Measurements from ENCODE around the gene SUFU.

SUFU gene

DNA sequence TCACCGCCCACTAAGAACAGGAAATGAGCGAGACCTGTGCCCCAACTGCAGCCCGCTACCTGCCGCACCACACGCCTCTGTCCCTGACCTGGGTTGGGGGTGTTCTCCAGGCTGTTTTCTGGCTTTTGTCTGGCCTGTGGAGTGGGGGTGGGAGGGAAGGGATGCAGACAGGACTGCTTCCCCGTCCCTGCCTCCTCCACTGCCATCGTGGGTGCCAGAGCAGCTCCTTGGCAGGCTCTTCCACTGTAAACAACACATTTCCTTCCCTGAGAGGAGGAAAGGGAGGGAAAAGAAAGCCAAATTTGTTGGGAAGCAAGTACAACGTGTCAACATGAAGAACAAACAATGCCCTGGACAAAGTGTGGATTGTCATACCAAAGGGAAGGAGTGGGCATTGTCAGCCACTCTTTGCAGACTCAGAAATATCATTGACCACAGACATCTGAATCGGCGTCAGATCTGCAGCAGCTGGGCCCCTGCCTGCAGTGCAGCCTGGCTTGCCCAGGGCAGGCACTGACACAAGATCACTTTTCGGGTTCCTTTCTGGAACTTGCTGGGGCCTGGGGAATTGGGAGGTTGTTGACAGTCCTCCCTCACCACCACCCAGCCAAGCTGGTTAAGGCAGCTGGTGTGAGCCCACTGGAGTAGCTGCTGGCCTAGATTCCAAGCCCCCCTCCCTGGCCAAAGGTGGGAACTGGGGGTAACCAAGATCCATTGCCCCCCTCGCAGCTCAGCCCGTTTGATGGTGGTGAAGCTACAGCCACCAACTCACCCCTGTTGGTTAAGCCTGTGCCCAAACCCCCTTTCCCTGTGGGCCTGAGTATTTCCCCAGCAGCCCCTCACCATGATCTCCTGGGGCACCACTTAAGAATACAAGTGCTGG, 117.9 kb downstream of the SUFU start:
- DNase-seq, result no peak

DNA sequence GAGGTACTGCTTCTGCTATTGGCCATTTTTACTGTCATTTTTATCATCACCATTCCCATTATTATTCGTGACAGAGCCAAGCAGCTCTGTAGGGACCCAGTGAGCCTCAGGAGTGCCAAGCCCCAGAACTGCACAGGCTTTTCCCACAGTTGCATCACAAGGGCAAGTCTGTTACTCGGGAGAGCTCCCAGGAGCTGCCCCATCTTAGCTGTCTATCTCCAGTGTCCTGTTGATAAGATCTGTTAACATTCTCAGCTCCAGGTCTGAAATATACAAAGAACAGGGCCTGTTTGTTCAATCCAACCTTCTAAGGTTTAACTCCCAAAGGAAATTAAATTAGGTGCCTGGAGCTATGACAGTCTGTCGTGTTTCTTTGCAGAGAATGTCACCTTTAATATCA, 120.3 kb downstream of the SUFU start:
- DNase-seq, result no peak

DNA sequence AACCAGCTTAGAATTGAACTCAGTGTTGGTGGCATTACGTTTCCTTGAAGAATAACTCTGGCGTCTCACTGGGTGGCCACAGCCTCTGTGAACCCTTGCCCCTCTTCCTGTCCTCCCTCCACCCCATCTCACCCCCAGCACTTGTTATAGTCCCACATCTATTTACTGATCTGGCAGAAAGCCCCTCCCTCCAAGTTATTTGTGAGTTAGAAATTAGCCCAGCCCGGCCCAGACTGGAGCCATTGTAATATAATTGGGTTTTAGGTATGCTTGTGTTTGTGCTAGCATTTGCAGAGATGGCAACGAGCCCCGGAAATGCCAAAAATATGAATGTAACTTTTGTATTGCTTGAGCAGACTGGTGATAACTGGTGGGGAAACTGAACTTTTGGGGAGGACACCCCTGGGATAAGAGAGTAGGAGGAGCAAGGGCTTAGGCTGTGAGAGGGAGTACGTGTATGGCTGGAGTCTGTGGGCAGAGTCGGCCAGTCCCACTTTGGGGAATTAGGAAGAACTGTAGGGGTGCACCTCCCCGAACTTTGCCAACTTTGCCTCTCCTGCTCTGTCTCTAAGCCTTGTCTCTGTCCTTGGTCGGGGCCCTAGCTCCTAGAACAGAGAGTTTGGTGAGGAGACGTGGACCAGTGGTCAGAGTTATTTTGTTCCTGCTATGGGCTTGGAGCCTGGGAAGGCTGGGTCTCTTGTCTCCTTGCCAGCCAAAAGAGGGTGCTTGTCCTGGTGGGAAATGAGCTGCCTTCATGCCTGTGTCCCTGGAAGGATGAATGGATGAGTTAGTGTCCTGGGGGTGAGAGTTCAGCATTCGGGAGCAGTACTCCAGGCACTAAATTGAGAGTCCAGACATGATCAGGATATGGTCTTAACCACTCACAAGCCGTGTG, 121.2 kb downstream of the SUFU start:
- no peak for DNase-seq

- no peak for DNase-seq
Observed at GRCh38 chr10:102626026-102626685, 122.4 kb downstream of the SUFU start.

DNA sequence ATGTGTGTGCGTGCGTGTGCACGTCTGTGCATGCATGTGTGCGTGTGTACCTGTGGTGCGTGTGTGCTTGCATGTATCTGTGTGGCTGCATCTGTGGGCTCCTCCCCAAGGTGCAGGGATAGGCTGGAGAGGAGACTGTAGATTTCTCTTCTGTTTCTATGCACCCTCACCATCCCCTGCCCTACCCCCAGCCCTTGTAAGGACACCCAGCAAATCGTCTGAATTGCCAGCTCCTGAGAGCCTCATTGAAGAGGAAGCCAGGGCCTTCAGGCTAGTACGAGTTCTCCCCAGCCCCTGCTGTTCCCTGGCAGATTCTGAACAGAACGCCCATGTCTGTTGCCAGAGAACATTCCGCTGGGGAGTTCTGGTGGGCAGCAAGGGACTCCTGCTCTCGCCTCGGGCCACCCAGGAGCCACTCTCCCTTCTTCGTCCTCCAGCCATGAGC, 123.5 kb downstream of the SUFU start:
- no peak for DNase-seq

- no peak for DNase-seq
Observed at GRCh38 chr10:102627736-102628293, 124.0 kb downstream of the SUFU start.

DNA sequence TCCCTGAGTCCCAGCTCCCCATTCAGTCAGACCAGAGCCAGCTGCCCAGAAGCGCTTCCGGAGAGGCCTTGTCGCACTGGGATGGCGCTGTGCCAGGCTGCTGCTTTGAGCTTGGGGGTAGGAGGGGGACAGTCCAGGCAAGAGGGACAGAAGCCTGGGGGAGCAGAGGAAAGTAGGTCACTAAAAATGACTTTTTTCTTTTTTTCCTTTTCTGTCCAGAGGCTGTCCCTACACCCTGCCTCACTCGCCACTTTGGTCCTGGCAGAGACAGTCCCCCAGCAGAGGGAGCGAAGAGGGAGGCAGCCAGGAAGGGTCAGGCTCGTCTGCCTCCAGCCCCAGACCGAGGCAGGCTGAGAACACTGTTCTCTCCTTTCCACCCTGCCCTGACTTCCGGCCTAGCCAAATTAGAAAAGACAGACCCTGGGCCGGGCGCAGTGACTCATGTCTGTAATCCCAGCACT, 124.7 kb downstream of the SUFU start:
- DNase-seq, result no peak

- DNase-seq, result no peak
Observed at GRCh38 chr10:102629661-102630614, 126.2 kb downstream of the SUFU start.

GRCh38 chr10:102630663-102631062, 126.9 kb downstream of the SUFU start:
- DNase-seq, result no peak

- no peak for DNase-seq
Observed at GRCh38 chr10:102631525-102632393, 128.0 kb downstream of the SUFU start.

DNA sequence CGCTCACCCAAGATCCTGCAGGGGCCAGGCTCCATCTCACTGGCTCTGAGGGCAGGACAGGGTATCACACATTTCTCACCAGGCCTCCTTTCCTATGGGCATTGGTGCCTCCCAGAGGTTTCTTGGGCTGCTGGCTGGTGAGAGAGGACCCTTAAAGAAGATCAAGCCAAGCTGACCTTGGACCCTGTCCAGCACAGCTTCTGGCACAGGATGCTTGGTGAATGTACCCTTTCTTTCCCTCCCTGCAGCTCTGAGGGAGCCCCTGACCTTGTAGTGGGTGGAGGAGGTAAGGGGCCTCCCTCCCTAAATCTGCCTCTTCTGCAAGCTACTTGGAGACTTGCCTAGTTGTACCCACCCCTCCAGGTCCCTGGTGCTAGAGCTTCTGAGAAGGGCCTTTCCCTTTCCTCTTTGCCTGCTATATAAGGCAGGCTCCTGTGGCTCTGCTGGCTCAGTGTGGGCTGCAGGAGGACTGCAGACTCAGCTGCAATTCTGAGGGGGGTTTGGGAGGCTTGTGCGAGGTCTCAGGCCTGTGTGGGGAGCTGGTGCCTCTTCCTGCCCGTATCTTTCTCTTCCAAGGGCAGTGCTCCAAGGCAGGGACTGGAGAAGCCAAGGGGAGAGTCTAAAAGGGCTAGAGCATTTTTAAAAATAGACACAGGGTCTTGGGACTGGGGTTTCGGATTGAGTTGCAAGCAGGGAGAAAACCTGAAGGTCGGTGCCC, 128.8 kb downstream of the SUFU start:
- DNase-seq, result no peak

- DNase-seq, result no peak
Observed at GRCh38 chr10:102633287-102633686, 129.5 kb downstream of the SUFU start.

DNA sequence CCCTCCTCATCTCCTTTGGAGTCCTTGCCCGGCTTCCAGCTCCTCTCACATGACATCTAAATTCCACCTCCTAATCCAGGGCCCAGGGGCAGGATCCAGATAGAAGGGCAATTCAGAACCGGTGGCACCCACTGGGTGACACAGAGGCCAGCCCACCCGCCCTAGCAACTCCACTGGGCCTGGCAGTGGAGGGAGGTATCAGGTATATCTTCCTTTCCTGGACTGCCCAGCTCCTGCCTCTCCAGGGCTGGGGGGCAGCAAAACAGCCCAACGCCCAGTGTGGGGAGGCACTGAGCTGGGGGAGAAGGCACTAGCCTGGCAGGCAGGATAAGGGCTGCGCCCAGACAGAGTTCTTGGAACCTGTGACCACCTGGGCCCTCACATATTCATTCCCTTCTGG, 130.1 kb downstream of the SUFU start:
- DNase-seq, result no peak

DNA sequence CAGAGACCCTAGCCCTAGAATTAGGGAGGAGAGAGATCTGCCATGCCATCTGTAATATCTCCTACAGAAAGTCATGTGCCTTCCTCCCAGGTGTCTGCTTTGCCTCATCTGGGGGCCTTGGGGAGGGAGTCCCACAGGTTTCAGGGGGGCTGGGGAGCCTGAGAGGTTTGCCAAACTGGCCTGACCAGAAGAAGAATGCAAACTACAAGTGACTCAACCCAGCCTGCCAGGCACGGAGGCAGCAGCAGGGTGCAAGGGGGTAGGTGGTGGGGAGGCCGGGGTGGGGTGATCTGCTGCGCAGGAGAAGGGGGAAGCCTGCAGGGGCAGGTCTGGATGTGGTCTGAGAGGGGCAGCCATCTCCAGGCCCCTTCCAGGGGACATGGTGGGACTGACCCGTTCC, 130.9 kb downstream of the SUFU start:
- DNase-seq, result no peak

GRCh38 chr10:102635377-102635776, 131.6 kb downstream of the SUFU start:
- DNase-seq, result no peak

DNA sequence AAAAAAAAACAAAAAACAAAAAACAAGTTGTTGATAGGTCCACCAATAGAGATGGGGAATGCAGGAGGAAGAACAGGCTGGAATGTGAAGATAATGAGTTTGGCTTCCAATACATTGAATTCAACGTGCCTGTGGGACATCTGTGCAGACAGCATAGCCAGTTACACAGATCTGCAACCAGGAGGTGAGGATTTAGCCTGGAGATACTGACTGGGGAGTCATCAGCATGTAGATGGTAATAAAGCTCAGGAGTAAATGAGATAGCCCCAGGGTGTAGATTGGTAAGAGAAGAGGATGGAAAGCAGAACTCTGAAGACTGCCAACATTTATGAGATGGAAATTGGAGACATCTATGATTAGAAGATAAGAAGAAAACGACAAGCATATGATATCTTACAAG, 135.8 kb downstream of the SUFU start:
- DNase-seq, result no peak

DNA sequence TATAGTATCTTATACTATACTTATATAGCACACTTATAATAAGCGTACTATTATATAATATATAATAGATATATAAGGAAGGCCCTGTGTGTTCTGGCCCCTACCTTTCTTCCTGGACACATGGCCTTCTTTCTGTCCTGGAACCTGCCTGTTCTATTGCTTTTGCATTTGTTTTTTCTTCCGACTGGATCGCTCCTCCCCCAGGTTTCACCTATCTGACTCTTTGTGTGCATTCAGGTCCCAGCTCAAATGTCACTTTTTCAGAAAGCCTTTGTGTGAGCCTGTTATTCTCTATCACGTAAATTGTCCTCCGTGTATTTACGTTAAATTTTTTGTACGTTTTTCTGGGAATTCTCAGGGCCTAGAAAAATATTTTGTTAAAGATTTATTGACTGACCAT, 137.6 kb downstream of the SUFU start:
- peak; percentile 67 for DNase-seq

DNA sequence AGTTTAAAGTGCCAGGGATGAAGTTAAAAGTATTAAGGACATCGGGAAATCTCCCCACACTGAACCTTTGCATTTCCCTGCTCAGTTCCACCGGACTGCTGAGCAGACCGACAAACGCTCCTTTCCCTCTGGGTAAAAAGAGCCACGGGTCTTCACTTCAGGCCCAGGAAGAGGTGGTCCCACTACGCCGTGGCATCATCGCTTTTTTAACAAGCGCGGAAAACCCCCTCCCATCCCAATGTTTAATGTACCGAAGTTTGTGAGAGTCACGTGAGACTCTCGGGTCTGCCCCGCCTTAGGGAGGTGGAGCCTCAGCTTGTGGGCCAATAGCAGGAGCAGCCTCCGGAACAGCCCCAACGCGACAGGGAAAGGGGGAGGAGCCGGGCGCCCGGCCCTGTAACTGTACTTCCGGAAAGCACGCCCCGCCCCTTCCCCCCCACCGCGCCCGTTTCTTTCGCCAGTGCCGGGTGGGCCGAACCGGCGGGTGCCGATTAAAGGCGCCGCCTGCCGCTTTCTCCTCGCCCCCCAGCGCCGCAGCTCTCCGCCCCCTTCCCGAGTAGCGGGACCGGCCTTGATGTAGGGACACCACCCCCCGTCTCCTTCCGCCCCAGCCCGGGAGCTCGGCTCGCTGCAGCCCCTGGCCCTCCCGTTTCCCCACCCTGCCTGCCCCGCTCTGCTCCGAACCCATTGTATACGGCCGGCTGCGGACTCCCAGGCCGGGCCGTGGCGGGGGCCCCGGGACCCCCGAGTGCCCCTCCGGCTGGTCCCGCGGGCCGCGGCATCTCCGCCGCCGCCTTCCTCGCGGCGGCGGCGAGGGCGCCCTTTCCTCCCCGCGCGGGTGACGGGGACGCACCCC, 138.3 kb downstream of the SUFU start:
- DNase-seq, result peak; percentile 93

All from NCI-H2171 treated with DMSO at 0.1 percent for 48 hours (cell line).